HEK293 (cell line): Measurements from ENCODE around the gene KIF13A.

ENCODE experiments used
- CTCF ChIA-PET: fragments of 350-600 bp; formaldehyde crosslinking; extraction: SDS; loops from one replicate; lab custom pipeline; 2021; ENCODE audit warnings: antibody characterized with exemption; lab: Yijun Ruan, JAX
- POLR2A ChIA-PET: fragments of 300-600 bp; formaldehyde crosslinking; extraction: SDS; loops from one replicate; lab custom pipeline; 2020; ENCODE audit warnings: antibody characterized with exemption, inconsistent platforms; lab: Yijun Ruan, JAX
- H3K27ac ChIP-seq: fragments of 200-500 bp; sonication (Bioruptor generic); 2 replicates; pipeline ENCODE4 v1.5.1; 2014; ENCODE audit warnings: low read depth, low read length, control low read depth, inconsistent platforms; ENCODE audit errors: extremely low read depth
- H3K36me3 ChIP-seq, 2 experiments: fragments of 200-500 bp in 1 of 2; sonication (Bioruptor generic) in 1 of 2; 1 replicate in 1 of 2; 2 replicates in 1 of 2; pipeline ENCODE4 v1.5.1; 2014 to 2017; ENCODE audit warnings: inconsistent platforms in 2 of 2, low read length in 2 of 2; ENCODE audit not compliant: control insufficient read depth in 2 of 2, insufficient read depth in 1 of 2
- H3K4me1 ChIP-seq: fragments of 200-500 bp; sonication (Bioruptor generic); 2 replicates; pipeline ENCODE4 v1.5.1; 2014; ENCODE audit warnings: mild to moderate bottlenecking, low read length, inconsistent platforms; ENCODE audit not compliant: control insufficient read depth, insufficient read depth
- H3K4me3 ChIP-seq: 2 replicates; pipeline ENCODE4 v1.5.1; 2011; ENCODE audit warnings: low read depth, mild to moderate bottlenecking, control low read depth, low read length, moderate library complexity
- H3K9me3 ChIP-seq: fragments of 200-500 bp; sonication (Bioruptor generic); 2 replicates; pipeline ENCODE4 v1.5.1; 2014; ENCODE audit warnings: low read depth, low read length, inconsistent platforms; ENCODE audit not compliant: control insufficient read depth, insufficient read depth
- GLIS2 ChIP-seq: fragments of 450-650 bp; formaldehyde crosslinking; IDR thresholded peaks from 2 replicates; pipeline ENCODE4 v1.5.1; 2016; ENCODE audit warnings: missing biosample characterization, missing genetic modification characterization
- RBAK ChIP-seq: fragments of 450-650 bp; formaldehyde crosslinking; IDR thresholded peaks from 2 replicates; pipeline ENCODE4 v1.5.1; 2016; ENCODE audit warnings: missing biosample characterization, missing genetic modification characterization
- REPIN1 ChIP-seq: fragments of 450-650 bp; formaldehyde crosslinking; IDR thresholded peaks from 2 replicates; pipeline ENCODE4 v1.5.1; 2017; ENCODE audit warnings: missing biosample characterization, missing genetic modification characterization, low read depth
- WT1 ChIP-seq: fragments of 450-650 bp; formaldehyde crosslinking; IDR thresholded peaks from 2 replicates; pipeline ENCODE4 v1.5.1; 2016; ENCODE audit warnings: missing biosample characterization, missing genetic modification characterization
- ZNF223 ChIP-seq: fragments of 450-650 bp; formaldehyde crosslinking; IDR thresholded peaks from 2 replicates; pipeline ENCODE4 v1.5.1; 2016; ENCODE audit warnings: missing biosample characterization, missing genetic modification characterization
- ZNF292 ChIP-seq: fragments of 450-650 bp; formaldehyde crosslinking; IDR thresholded peaks from 2 replicates; pipeline ENCODE4 v1.5.1; 2016; ENCODE audit warnings: low read depth, missing biosample characterization, missing genetic modification characterization, borderline replicate concordance
- ZNF311 ChIP-seq: fragments of 450-650 bp; formaldehyde crosslinking; IDR thresholded peaks from 2 replicates; pipeline ENCODE4 v1.5.1; 2017; ENCODE audit warnings: missing biosample characterization, missing genetic modification characterization, borderline replicate concordance
- ZNF521 ChIP-seq: fragments of 450-650 bp; formaldehyde crosslinking; IDR thresholded peaks from 2 replicates; pipeline ENCODE4 v1.5.1; 2017; ENCODE audit warnings: missing biosample characterization, mild to moderate bottlenecking, missing genetic modification characterization
- ZNF549 ChIP-seq: fragments of 450-650 bp; IDR thresholded peaks from 2 replicates; pipeline ENCODE4 v1.5.1; 2018; ENCODE audit warnings: missing biosample characterization, missing genetic modification characterization, mild to moderate bottlenecking, inconsistent platforms, moderate library complexity
- ZNF623 ChIP-seq: fragments of 450-650 bp; formaldehyde crosslinking; IDR thresholded peaks from 2 replicates; pipeline ENCODE4 v1.5.1; 2016; ENCODE audit warnings: missing biosample characterization, missing genetic modification characterization
- ZNF624 ChIP-seq: fragments of 450-650 bp; formaldehyde crosslinking; IDR thresholded peaks from 2 replicates; pipeline ENCODE4 v1.5.1; 2017; ENCODE audit warnings: missing biosample characterization, missing genetic modification characterization
- ZNF654 ChIP-seq: fragments of 450-650 bp; formaldehyde crosslinking; IDR thresholded peaks from 2 replicates; pipeline ENCODE4 v1.5.1; 2016; ENCODE audit warnings: low read depth, missing biosample characterization, missing genetic modification characterization
- ZNF692 ChIP-seq: fragments of 450-650 bp; formaldehyde crosslinking; IDR thresholded peaks from 2 replicates; pipeline ENCODE4 v1.5.1; 2016; ENCODE audit warnings: missing biosample characterization, missing genetic modification characterization
- ZNF701 ChIP-seq: fragments of 450-650 bp; formaldehyde crosslinking; IDR thresholded peaks from 2 replicates; pipeline ENCODE4 v1.5.1; 2016; ENCODE audit warnings: missing biosample characterization, missing genetic modification characterization
- ZNF707 ChIP-seq: fragments of 450-650 bp; formaldehyde crosslinking; IDR thresholded peaks from 2 replicates; pipeline ENCODE4 v1.5.1; 2016; ENCODE audit warnings: missing biosample characterization, missing genetic modification characterization
- ZNF76 ChIP-seq: fragments of 450-650 bp; formaldehyde crosslinking; IDR thresholded peaks from 2 replicates; pipeline ENCODE4; 2016; ENCODE audit warnings: low read depth, missing biosample characterization, missing genetic modification characterization, borderline replicate concordance
- ZNF837 ChIP-seq: fragments of 450-650 bp; formaldehyde crosslinking; IDR thresholded peaks from 2 replicates; pipeline ENCODE4 v1.5.1; 2016; ENCODE audit warnings: missing biosample characterization, missing genetic modification characterization
- ZSCAN30 ChIP-seq: fragments of 450-650 bp; IDR thresholded peaks from 2 replicates; pipeline ENCODE4 v1.5.1; 2018; ENCODE audit warnings: missing biosample characterization, mild to moderate bottlenecking, missing genetic modification characterization, moderate library complexity

KIF13A gene

GRCh38 chr6:17842014-17842776, 145.2 kb downstream of the KIF13A start:
- CTCF ChIA-PET = interaction anchor here (0.6 kb wide), 1 partner anchor 145 kb away, joined by 3 read pairs; the partner anchor contains the start of gene KIF13A
- H3K4me1 ChIP-seq = 0 out of 2 replicates have a peak, but pooled peaks cover 2% of the 10 kb centered on the region
- no peak overlapping the region for H3K27ac ChIP-seq
- H3K36me3 ChIP-seq = peaks cover 0 to 2% of the 10 kb centered on the region in 2 experiments; a peak in 1 of 3 replicates
- TF ChIP-seq ZNF692 (tag by site-specific recombination) (no peak), ZNF707 (tag by site-specific recombination) (no peak), ZNF623 (tag by site-specific recombination) (no peak), ZNF292 (tag by site-specific recombination) (no peak), ZSCAN30 (tag by site-specific recombination) (no peak)
- H3K4me3 ChIP-seq = no peak overlapping the region
- POLR2A ChIA-PET = interaction anchor here (0.6 kb wide), 1 partner anchor 111 kb away, joined by 5 read pairs; no protein-coding TSS in a partner anchor
- no peaks in the 10 kb centered on the region for H3K9me3 ChIP-seq

DNA sequence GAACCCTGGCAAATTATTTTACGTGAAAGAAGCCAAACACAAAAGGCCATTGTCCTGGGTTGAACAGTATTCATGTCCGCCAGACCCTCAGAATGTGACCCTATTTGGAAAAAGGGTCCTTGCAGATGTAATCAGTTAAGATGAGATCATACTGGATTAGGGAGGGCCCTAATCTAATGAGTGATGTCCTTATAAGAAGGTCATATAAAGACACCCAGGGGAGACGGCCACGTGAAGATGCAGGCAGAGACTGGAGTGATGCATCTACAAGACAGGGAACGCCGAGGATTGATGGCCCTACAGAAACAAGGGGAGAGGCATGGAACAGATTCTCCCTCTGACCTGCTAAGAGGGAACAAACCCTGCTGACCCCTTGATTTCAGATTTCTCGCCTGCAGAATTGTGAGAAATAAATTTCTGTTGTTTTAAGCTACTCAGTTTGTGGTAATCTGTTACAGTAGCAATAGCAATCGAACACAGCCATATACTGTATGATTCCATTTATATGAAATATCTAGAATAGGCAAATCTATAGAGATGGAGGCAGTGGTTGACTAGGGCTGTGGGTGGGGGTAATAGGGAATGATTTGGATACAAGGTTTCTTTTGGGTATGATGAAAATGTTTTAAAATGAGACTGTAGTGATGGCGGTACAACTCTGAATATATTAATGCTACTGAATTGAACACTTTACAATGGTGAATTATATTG, 147.8 kb downstream of the KIF13A start:
- CTCF ChIA-PET = interaction anchor here (0.6 to 1.0 kb wide), 2 partner anchors 10 to 682 kb away, joined by 3 read pairs; no protein-coding TSS in a partner anchor
- TF ChIP-seq ZNF521 (no peak), GLIS2 (tag by site-specific recombination) (no peak), ZNF624 (no peak), ZNF223 (tag by site-specific recombination) (no peak), REPIN1 (no peak), ZNF549 (no peak), ZNF654 (no peak)

DNA sequence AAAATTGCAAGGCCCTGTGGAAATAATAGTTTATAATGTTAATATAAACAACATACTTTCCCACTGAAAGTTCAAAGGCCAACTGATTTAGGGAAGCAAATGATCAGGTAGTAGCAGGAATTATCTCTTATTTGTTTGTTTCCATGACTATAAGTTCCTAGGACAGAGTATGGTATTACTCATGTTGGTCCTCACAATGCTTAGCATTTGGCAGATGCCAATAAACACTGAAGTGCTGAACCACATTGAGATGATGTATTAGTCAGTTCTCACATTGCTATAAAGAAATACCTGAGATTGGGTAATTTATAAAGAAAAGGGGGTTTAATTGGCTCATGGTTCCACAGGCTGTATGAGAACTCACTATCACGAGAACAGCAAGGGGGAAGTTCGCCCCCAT, 151.1 kb downstream of the KIF13A start:
- TF ChIP-seq RBAK (tag by site-specific recombination) (no peak), ZNF223 (tag by site-specific recombination) (no peak), WT1 (no peak), ZNF76 (tag by site-specific recombination) (no peak), ZNF837 (tag by site-specific recombination) (no peak), ZNF311 (tag by site-specific recombination) (no peak), ZNF701 (tag by site-specific recombination) (no peak)
- CTCF ChIA-PET = no interaction called here
- no peak overlapping the region for H3K4me3 ChIP-seq
- H3K4me1 ChIP-seq = no peaks in the 10 kb centered on the region
- peaks cover 7 to 10% of the 10 kb centered on the region in 2 experiments; a peak in 2 of 3 replicates for H3K36me3 ChIP-seq
- POLR2A ChIA-PET = no interaction called here
- H3K9me3 ChIP-seq = no peaks in the 10 kb centered on the region
- no peak overlapping the region for H3K27ac ChIP-seq

More for the DNA sequence above, 147.8 kb downstream of the KIF13A start:
- POLR2A ChIA-PET = no interaction called here
- no peaks in the 10 kb centered on the region for H3K9me3 ChIP-seq
- no peak overlapping the region for H3K27ac ChIP-seq
- H3K36me3 ChIP-seq = peaks cover 0 to 9% of the 10 kb centered on the region in 2 experiments; a peak in 1 of 3 replicates
- no peak overlapping the region for H3K4me3 ChIP-seq
- H3K4me1 ChIP-seq = 0 out of 2 replicates have a peak, but pooled peaks cover 2% of the 10 kb centered on the region
